ENCODE results near the gene PRDM5. TPM values are rescaled to one million over a fixed set of nuclear protein-coding genes. Genes with fewer than 3 reads are reported as not detected.

PRDM5 gene
- polyA plus RNA-seq, 2 donors: 1.4 TPM

GRCh38 chr4:120816296-120816965, 106.1 kb downstream of the PRDM5 start:
- no peaks in the 10 kb centered on the region for H3K36me3 ChIP-seq (ENCODE audit: control insufficient read depth in 2 of 2, insufficient read depth in 2 of 2, low read length in 1 of 2)
- H3K4me1 ChIP-seq (ENCODE audit: control insufficient read depth in 2 of 2, insufficient read depth in 2 of 2, low read length in 1 of 2): no peaks in the 10 kb centered on the region
- no peak overlapping the region for H3K4me3 ChIP-seq (ENCODE audit: low read depth in 1 of 2, low read length in 2 of 2)
- H3K27me3 ChIP-seq (ENCODE audit: control insufficient read depth in 1 of 2, insufficient read depth in 2 of 2, low read length in 2 of 2): no peaks in the 10 kb centered on the region
- WGBS, 2 donors: 87 to 89% methylated on average over 13 of the region's 13 CpGs
- H3K9me3 ChIP-seq (ENCODE audit: control insufficient read depth in 2 of 2, insufficient read depth in 1 of 2, low read depth in 1 of 2, low read length in 1 of 2): no peaks in the 10 kb centered on the region
- H3K27ac ChIP-seq (ENCODE audit: low read depth in 2 of 2, low read length in 1 of 2): no peak overlapping the region

GRCh38 chr4:120815361-120815760, 107.2 kb downstream of the PRDM5 start:
- WGBS, 2 donors: 84 to 94% methylated on average over 2 of the region's 2 CpGs
- H3K36me3 ChIP-seq (ENCODE audit: control insufficient read depth in 2 of 2, insufficient read depth in 2 of 2, low read length in 1 of 2): no peaks in the 10 kb centered on the region
- H3K9me3 ChIP-seq (ENCODE audit: control insufficient read depth in 2 of 2, insufficient read depth in 1 of 2, low read depth in 1 of 2, low read length in 1 of 2): no peaks in the 10 kb centered on the region
- H3K27ac ChIP-seq (ENCODE audit: low read depth in 2 of 2, low read length in 1 of 2): no peak overlapping the region
- H3K4me3 ChIP-seq (ENCODE audit: low read depth in 1 of 2, low read length in 2 of 2): no peak overlapping the region
- H3K4me1 ChIP-seq (ENCODE audit: control insufficient read depth in 2 of 2, insufficient read depth in 2 of 2, low read length in 1 of 2): no peaks in the 10 kb centered on the region
- no peaks in the 10 kb centered on the region for H3K27me3 ChIP-seq (ENCODE audit: control insufficient read depth in 1 of 2, insufficient read depth in 2 of 2, low read length in 2 of 2)

- Histone ChIP-seq H3K9me3 (ENCODE audit: control insufficient read depth in 2 of 2, insufficient read depth in 1 of 2, low read depth in 1 of 2, low read length in 1 of 2) (no peaks in the 10 kb centered on the region), H3K27ac (ENCODE audit: low read depth in 2 of 2, low read length in 1 of 2) (no peak overlapping the region)
These were observed 107.6 kb downstream of the PRDM5 start for GRCh38 chr4:120814886-120815285.

GRCh38 chr4:120812216-120812615, 110.3 kb downstream of the PRDM5 start:
- Histone ChIP-seq H3K27ac (ENCODE audit: low read depth in 2 of 2, low read length in 1 of 2) (no peak overlapping the region), H3K9me3 (ENCODE audit: control insufficient read depth in 2 of 2, insufficient read depth in 1 of 2, low read depth in 1 of 2, low read length in 1 of 2) (peaks cover 5 to 6% of the 10 kb centered on the region in 2 donors), H3K27me3 (ENCODE audit: control insufficient read depth in 1 of 2, insufficient read depth in 2 of 2, low read length in 2 of 2) (no peaks in the 10 kb centered on the region), H3K4me1 (ENCODE audit: control insufficient read depth in 2 of 2, insufficient read depth in 2 of 2, low read length in 1 of 2) (no peaks in the 10 kb centered on the region), H3K36me3 (ENCODE audit: control insufficient read depth in 2 of 2, insufficient read depth in 2 of 2, low read length in 1 of 2) (no peaks in the 10 kb centered on the region), H3K4me3 (ENCODE audit: low read depth in 1 of 2, low read length in 2 of 2) (no peak overlapping the region)
- WGBS, 2 donors: 93 to 94% methylated on average over 2 of the region's 2 CpGs

More at GRCh38 chr4:120814886-120815285, 107.6 kb downstream of the PRDM5 start:
- Histone ChIP-seq H3K27me3 (ENCODE audit: control insufficient read depth in 1 of 2, insufficient read depth in 2 of 2, low read length in 2 of 2) (no peaks in the 10 kb centered on the region), H3K36me3 (ENCODE audit: control insufficient read depth in 2 of 2, insufficient read depth in 2 of 2, low read length in 1 of 2) (no peaks in the 10 kb centered on the region), H3K4me1 (ENCODE audit: control insufficient read depth in 2 of 2, insufficient read depth in 2 of 2, low read length in 1 of 2) (no peaks in the 10 kb centered on the region), H3K4me3 (ENCODE audit: low read depth in 1 of 2, low read length in 2 of 2) (no peak overlapping the region)
- WGBS, 2 donors: 89 to 94% methylated on average over 2 of the region's 2 CpGs

GRCh38 chr4:120809518-120809917, 113.0 kb downstream of the PRDM5 start:
- Histone ChIP-seq H3K27ac (ENCODE audit: low read depth in 2 of 2, low read length in 1 of 2) (no peak overlapping the region), H3K27me3 (ENCODE audit: control insufficient read depth in 1 of 2, insufficient read depth in 2 of 2, low read length in 2 of 2) (no peaks in the 10 kb centered on the region), H3K36me3 (ENCODE audit: control insufficient read depth in 2 of 2, insufficient read depth in 2 of 2, low read length in 1 of 2) (no peaks in the 10 kb centered on the region), H3K9me3 (ENCODE audit: control insufficient read depth in 2 of 2, insufficient read depth in 1 of 2, low read depth in 1 of 2, low read length in 1 of 2) (peaks cover 5 to 6% of the 10 kb centered on the region in 2 donors), H3K4me3 (ENCODE audit: low read depth in 1 of 2, low read length in 2 of 2) (no peak overlapping the region), H3K4me1 (ENCODE audit: control insufficient read depth in 2 of 2, insufficient read depth in 2 of 2, low read length in 1 of 2) (no peaks in the 10 kb centered on the region)
- 95 to 96% methylated on average over 1 of the region's 1 CpG for WGBS, 2 donors

GRCh38 chr4:120808475-120809141, 113.9 kb downstream of the PRDM5 start:
- Histone ChIP-seq H3K36me3 (ENCODE audit: control insufficient read depth in 2 of 2, insufficient read depth in 2 of 2, low read length in 1 of 2) (no peaks in the 10 kb centered on the region), H3K4me3 (ENCODE audit: low read depth in 1 of 2, low read length in 2 of 2) (no peak overlapping the region), H3K4me1 (ENCODE audit: control insufficient read depth in 2 of 2, insufficient read depth in 2 of 2, low read length in 1 of 2) (no peaks in the 10 kb centered on the region), H3K27ac (ENCODE audit: low read depth in 2 of 2, low read length in 1 of 2) (no peak overlapping the region), H3K9me3 (ENCODE audit: control insufficient read depth in 2 of 2, insufficient read depth in 1 of 2, low read depth in 1 of 2, low read length in 1 of 2) (peaks cover 5 to 6% of the 10 kb centered on the region in 2 donors), H3K27me3 (ENCODE audit: control insufficient read depth in 1 of 2, insufficient read depth in 2 of 2, low read length in 2 of 2) (no peaks in the 10 kb centered on the region)
- 95 to 96% methylated on average over 13 to 24 of the region's 24 CpGs for WGBS, 2 donors

- H3K27me3 ChIP-seq (ENCODE audit: control insufficient read depth in 1 of 2, insufficient read depth in 2 of 2, low read length in 2 of 2): no peaks in the 10 kb centered on the region
- H3K9me3 ChIP-seq (ENCODE audit: control insufficient read depth in 2 of 2, insufficient read depth in 1 of 2, low read depth in 1 of 2, low read length in 1 of 2): no peaks in the 10 kb centered on the region
- 34 to 59% methylated on average over 5 of the region's 5 CpGs for WGBS, 2 donors
- no peak overlapping the region for H3K27ac ChIP-seq (ENCODE audit: low read depth in 2 of 2, low read length in 1 of 2)
- no peaks in the 10 kb centered on the region for H3K36me3 ChIP-seq (ENCODE audit: control insufficient read depth in 2 of 2, insufficient read depth in 2 of 2, low read length in 1 of 2)
- no peak overlapping the region for H3K4me3 ChIP-seq (ENCODE audit: low read depth in 1 of 2, low read length in 2 of 2)
- no peaks in the 10 kb centered on the region for H3K4me1 ChIP-seq (ENCODE audit: control insufficient read depth in 2 of 2, insufficient read depth in 2 of 2, low read length in 1 of 2)
These were observed 121.3 kb downstream of the PRDM5 start for GRCh38 chr4:120801137-120801758.

- no peaks in the 10 kb centered on the region for H3K4me1 ChIP-seq (ENCODE audit: control insufficient read depth in 2 of 2, insufficient read depth in 2 of 2, low read length in 1 of 2)
- WGBS, 2 donors: 89% methylated on average over 3 of the region's 3 CpGs
These were observed 124.0 kb downstream of the PRDM5 start for GRCh38 chr4:120798570-120798969.

GRCh38 chr4:120796271-120796670, 126.3 kb downstream of the PRDM5 start:
- Histone ChIP-seq H3K4me3 (ENCODE audit: low read depth in 1 of 2, low read length in 2 of 2) (no peak overlapping the region), H3K27ac (ENCODE audit: low read depth in 2 of 2, low read length in 1 of 2) (no peak overlapping the region), H3K36me3 (ENCODE audit: control insufficient read depth in 2 of 2, insufficient read depth in 2 of 2, low read length in 1 of 2) (no peaks in the 10 kb centered on the region), H3K9me3 (ENCODE audit: control insufficient read depth in 2 of 2, insufficient read depth in 1 of 2, low read depth in 1 of 2, low read length in 1 of 2) (no peaks in the 10 kb centered on the region), H3K4me1 (ENCODE audit: control insufficient read depth in 2 of 2, insufficient read depth in 2 of 2, low read length in 1 of 2) (no peaks in the 10 kb centered on the region), H3K27me3 (ENCODE audit: control insufficient read depth in 1 of 2, insufficient read depth in 2 of 2, low read length in 2 of 2) (no peaks in the 10 kb centered on the region)
- 82 to 87% methylated on average over 3 of the region's 3 CpGs for whole genome bisulfite sequencing, 2 donors

More at GRCh38 chr4:120798570-120798969, 124.0 kb downstream of the PRDM5 start:
- Histone ChIP-seq H3K27ac (ENCODE audit: low read depth in 2 of 2, low read length in 1 of 2) (no peak overlapping the region), H3K4me3 (ENCODE audit: low read depth in 1 of 2, low read length in 2 of 2) (no peak overlapping the region), H3K9me3 (ENCODE audit: control insufficient read depth in 2 of 2, insufficient read depth in 1 of 2, low read depth in 1 of 2, low read length in 1 of 2) (no peaks in the 10 kb centered on the region), H3K27me3 (ENCODE audit: control insufficient read depth in 1 of 2, insufficient read depth in 2 of 2, low read length in 2 of 2) (no peaks in the 10 kb centered on the region), H3K36me3 (ENCODE audit: control insufficient read depth in 2 of 2, insufficient read depth in 2 of 2, low read length in 1 of 2) (no peaks in the 10 kb centered on the region)
